ENCODE data around the gene ARL4C.

GRCh38 chr2:234491281-234491680, 5.6 kb downstream of the ARL4C start:
- TF ChIP-seq CTCF (IDR thresholded peaks at IDR 0.05 in 4 of 5, conservative IDR thresholded peaks at IDR 0.05 in 1 of 5) (no peak), POLR2A (IDR thresholded peaks at IDR 0.05) (no peak)
